Stimulated activated CD4-positive, alpha-beta T cell treated with anti-CD3 and anti-CD28 coated beads, Interleukin-2, amount 100 ng/mL, for 24 hours (primary cell): Measurements from ENCODE around the gene CHN2.

Experiments
- DNase-seq, 2 donors: peaks; one replicate each; pipeline ENCODE4 v3.0.0-alpha.2; 2020

Gene CHN2

DNA sequence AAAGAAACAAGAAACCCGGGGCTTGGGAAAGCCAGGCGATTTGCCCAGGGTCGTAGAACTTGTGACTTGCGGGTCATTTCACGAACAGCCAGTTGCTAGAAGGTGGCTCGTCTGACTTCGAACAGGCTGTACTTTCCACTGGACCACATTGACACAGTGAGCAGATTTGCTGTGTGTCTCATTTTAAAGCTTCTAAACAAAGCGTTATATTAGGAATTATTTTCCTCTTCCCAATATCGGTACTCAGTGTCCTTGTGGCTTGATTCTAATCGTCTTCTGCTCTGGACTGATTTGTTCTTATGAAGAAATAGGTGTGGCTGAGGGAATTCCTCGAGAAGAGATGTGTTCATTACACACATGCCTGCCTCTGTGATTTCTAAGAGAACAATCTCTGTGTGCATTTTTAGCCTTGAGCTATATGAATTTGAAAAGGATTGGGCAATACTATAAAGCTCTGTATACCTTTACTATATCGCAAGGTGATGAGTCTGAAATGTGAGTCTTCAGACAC, 219.1 kb downstream of the CHN2 start:
- DNase-seq = no peak

GRCh38 chr7:29414216-29414615, 219.6 kb downstream of the CHN2 start:
- no peak for DNase-seq

DNA sequence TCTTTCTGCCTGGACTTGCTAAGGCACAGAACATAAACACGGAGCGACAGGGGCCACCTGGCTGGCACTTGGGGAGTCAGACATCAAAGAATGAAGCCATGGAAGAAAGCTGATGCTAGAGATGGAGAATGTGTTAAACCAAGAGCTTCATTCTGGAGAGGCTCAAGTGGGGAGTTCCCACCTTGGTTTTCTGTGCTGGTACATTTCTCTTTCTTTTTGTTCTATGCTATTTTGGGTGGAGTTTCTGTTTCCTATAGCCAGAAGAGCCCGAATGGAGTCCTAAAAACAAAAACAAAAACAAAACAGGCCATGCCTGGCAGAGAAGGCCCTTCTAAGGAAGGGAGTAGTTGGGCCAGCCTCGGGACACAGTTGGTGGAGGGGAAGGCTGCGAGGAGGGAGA, 220.6 kb downstream of the CHN2 start:
- no peak for DNase-seq

DNA sequence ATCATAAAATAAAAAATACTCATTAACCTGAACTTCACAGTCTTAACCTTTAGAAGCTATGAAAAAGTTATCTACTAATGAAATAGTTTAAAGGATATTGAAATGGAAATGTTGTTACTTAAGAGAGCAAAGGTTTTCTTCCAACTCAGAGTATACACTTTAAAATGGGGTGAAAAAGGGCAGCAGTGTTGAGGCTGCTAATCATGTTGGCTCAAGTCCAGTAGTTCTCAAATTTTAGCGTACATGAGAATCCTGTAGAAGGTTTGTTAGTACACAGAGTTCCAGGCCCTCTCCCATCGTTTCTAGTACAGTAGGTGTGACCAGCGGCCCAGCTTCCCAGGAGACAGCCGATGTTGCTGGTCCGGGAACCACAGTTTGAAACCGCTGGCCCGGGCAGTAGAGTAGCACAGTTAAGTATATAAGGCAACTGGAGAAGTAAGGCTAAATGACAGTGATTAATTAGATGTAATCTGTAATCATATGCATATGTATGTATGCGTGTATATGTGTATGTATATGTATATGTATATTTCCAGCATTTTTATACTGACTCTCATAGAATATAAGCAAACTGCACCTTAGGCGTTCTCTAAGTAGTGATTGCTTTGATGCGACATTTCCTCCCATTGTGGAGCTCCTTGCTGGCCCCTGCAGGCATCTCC, 221.8 kb downstream of the CHN2 start:
- no peak for DNase-seq

DNA sequence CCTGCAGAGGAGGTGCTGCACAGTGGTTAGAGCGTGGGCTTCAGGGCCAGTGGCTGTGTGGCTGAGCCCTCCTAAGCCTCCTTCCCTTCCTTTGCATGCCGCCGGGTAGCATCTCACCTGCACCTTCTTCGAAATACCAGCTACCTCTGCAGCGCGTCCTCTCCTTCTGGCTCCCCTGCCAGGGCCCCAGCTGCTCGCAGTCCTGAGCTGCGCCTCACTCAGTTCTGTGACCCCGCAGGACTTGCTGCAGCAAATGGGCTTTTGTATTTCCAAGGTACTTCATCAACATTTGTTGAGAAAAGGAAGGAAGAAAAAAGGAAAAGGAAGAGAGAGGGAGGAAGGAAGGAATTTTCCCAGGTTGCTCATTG, 222.3 kb downstream of the CHN2 start:
- no peak for DNase-seq

DNA sequence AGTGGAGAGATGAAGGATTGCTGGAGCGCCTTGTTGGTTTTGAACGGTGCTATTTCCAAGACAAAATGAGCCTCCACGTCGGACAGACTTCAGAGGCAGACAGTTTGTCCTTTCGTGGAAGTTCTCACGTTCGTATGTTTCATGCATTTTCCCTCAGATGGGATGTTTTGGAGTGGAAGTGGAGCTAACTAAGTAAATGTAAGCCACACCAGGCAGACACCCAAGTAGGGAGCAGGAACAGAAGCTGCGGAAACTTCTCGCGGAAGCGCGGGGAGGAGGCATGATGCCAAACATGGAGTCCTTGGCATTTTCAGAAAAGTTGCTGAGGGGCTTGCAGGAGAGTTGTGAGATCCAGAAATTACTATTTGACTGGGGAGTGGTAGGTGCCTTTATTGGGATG, 223.5 kb downstream of the CHN2 start:
- no peak for DNase-seq

- no peak for DNase-seq
Observed at GRCh38 chr7:29418651-29419050, 224.1 kb downstream of the CHN2 start.

DNA sequence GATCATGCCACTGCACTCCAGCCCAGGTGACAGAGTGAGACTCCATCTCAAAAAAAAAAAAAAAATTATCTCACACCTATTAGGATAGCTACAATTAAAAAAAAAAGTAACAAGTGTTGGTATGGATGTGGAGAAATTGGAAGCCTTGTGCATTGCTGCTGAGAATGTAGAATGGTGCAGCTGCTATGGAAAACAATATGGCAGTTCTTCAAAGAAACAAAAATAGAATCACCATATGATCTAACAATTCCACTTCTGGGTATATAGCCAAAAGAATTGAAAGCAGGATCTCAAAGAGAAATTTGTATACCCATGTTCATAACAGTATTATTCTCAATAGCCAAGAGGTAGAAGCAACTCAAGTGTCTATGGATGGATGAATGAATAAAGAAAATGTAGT, 225.4 kb downstream of the CHN2 start:
- no peak for DNase-seq

- DNase-seq = no peak
Observed at GRCh38 chr7:29421010-29421956, 226.7 kb downstream of the CHN2 start.

GRCh38 chr7:29422829-29423228, 228.3 kb downstream of the CHN2 start:
- no peak for DNase-seq

DNA sequence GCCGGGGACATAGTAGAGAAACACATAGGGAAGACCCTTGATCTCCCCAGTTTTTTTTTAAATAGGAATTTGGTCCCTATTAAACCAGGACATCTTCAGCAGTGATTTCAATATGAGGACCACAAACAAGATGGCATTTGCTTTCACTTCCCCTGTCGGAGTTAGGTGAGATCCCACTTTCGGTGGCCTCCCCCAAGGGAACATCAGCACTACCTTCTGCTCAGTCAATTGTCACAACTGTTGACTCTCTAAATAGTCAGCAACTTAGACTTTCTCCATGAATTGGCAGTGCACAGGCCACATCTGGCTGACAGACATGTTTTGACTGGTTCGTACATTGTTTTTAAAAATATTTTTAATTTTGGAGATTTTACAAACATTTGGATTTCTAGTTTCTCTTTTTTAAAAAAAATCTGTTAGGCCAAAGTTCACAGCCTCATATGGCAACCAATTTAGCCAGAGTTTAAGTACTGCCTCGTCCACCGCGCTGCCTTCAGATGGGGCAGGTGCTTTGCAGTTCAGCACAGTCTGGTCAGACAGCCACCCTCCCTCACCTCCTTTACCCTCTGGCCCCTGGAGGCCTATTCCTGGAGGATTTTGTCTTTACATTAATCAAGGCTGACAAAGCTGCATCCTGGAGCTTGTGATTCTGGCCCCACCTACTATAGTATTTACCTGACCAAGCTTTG, 229.9 kb downstream of the CHN2 start:
- no peak for DNase-seq

DNA sequence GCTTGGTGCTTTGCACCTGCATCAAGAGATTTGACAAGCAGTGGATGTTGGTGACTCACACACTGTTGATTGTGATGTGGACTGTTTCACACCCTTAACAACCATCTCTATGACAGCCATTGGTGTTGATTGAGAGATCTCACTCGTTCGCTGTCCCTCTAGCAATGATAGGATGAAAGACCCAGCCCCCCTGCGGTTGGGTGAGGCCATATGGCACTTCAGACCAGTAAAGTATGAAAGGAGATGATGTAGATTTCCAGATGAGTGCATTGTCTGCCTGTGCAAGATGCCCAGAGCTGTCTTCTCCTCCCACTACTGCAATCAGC, 230.4 kb downstream of the CHN2 start:
- DNase-seq = no peak

DNA sequence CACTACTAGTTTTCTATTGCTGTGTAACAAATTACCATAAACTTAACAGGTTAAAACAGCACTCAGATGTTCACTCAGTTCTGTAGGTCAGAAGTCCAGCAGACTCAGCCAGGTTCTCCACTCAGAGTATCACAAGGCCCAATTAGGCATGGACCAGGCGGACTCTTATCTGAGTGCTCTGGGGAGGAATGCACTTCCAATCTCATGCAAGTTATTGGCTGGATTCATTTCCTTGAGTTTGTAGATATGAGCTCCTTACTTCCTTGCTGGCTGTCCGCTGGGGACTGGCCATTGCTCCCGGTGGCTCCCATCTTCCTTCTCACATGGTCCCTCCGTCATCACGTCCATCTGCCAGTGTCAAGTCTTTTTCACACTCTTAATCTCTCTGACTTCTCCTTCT, 232.0 kb downstream of the CHN2 start:
- no peak for DNase-seq

- no peak for DNase-seq
Observed at GRCh38 chr7:29429401-29429800, 234.8 kb downstream of the CHN2 start.

DNA sequence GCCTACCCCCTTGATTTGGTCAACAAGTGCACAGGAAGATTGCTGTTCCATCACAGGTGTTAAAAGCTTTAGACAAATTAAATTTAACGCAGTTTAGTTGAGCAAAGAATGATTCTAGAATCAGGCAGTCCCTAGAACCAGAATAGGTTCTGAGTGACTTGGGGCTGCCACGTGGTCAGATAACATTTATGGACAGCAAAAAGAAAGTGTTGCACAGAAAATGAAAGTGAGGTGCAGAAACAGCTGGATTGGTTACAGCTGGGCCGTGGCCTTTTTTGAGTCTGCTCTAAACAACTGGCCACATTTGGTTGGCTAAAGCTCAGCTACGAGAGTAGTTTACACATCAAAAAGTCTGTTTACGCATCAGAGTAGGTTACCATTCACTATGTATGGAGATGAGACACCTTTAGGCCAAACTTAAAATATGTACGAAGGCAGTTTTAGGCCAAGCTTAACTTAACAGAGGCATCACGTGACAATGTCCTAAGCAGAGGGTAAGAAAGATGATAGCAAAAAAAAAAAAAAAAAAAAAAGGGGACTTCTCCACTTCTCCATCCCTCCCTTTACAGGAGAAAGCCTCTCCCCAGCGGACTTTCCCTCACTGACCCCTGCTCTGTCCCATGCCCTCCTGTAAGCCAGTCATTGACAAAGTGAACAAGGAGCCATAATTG, 235.8 kb downstream of the CHN2 start:
- no peak for DNase-seq

GRCh38 chr7:29431686-29432085, 237.1 kb downstream of the CHN2 start:
- DNase-seq = no peak

- DNase-seq = no peak
Observed at GRCh38 chr7:29432721-29433120, 238.1 kb downstream of the CHN2 start.

GRCh38 chr7:29434380-29434768, 239.8 kb downstream of the CHN2 start:
- DNase-seq = no peak

GRCh38 chr7:29435167-29435566, 240.6 kb downstream of the CHN2 start:
- DNase-seq = no peak

GRCh38 chr7:29435902-29436301, 241.3 kb downstream of the CHN2 start:
- DNase-seq = no peak

GRCh38 chr7:29442146-29442545, 247.6 kb downstream of the CHN2 start:
- DNase-seq = no peak

GRCh38 chr7:29443552-29443951, 249.0 kb downstream of the CHN2 start:
- no peak for DNase-seq

DNA sequence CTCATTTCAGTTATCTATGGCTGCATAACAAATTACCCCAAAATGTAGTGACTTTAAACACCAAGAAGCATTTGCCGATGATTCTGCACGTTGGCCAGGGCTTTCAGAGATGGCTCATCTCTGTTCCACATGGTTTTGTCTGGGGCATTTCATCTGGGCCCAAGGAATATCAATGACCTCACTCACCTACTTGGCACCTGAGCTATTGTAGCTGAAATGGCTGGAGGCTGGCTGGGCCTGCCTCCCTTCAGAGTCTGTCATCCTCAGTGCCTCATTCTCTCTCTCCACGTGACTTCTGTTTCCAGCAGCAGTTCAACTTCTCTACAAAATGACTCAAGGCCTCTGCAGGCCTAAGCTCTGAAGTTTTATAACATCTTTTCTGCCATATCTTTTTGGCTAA, 249.7 kb downstream of the CHN2 start:
- no peak for DNase-seq
